HG02588 (cell line): ENCODE measurements around the gene INPP5E.
A peak's percentile ranks its signal among the peaks of the same experiment; 100 is the strongest.
"Not testable (repeated sequence)": the region's sequence is repeated elsewhere in the genome, so short reads cannot be mapped to it uniquely, and the experiment has no call there.

Experiments used
- ATAC-seq: cut with Tn5 transposase; IDR thresholded peaks from one replicate; pipeline ENCODE4 v1.9.1; 2021; ENCODE audit warnings: mild to moderate bottlenecking, moderate library complexity; ENCODE audit not compliant: unreplicated experiment

INPP5E gene

GRCh38 chr9:136430588-136431234, 8.9 kb downstream of the INPP5E start:
- no peak for ATAC-seq

DNA sequence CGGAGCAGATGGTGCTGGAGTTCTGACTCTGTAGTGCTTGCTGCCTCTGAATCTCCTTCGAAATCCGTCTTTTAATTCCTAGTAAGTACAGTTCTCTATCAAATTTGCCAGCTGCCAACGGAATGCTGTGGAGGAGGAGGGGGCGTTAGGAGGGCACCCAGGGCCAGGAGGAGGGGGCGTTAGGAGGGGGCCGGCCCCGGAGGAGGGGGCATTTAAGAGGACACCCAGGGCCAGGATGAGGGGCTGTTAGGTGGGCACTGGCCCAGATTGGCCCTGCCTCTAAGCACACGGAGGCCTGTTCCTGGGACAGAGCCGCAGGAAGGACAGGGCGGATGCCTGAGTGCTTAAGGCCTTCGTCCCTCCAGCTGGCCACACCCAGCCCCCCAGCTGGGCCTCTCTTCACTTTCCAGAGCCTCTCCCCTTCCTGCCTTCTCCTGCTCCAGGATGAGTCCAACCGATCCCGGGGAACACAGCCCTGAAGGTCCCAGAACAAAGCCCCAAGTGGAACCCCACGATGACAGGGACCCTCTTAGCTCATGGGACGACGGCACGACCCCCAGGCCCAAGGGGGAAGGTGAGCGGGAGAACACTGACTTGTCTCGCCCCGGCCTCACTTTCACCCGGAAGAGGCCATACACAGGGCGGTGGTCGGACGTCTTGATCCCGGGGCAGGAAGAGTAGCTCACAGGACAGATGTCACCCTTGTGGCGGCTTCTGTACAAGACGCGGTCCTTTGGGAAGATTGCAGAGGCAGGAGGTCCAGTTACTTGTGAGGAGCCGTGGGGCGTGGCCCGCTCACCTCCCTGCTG, 9.8 kb downstream of the INPP5E start:
- no peak for ATAC-seq

DNA sequence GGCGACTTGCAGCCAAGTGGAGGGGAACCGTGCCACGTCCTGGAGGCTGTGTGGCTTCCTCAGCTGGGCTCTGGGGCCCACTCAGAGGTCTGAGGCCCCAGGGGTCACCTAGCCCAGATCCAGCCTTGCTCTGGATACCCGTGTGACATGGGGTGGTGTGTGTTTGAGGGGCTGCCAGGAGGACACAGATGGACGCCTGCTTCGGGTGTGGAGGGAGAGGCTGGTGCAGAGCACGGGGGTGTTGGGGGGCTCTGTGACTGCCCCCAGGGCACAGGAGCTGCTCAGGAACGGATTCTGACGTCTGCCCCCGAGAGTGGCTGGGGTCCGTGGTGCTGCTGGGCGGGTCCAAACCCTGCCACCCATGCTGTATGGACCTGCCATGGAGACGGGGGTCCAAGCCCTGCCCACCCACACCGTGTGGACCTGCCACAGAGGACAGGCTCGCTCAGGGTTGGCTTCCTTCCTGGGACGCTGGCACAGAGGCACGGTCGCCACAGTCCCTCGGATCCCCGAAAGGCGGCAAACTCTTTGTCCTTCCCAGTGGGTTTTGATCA, 10.5 kb downstream of the INPP5E start:
- no peak for ATAC-seq

- no peak for ATAC-seq
These were observed 12.9 kb downstream of the INPP5E start for GRCh38 chr9:136426787-136427186.

GRCh38 chr9:136425367-136425766, 14.3 kb downstream of the INPP5E start:
- ATAC-seq, result not testable (repeated sequence)

DNA sequence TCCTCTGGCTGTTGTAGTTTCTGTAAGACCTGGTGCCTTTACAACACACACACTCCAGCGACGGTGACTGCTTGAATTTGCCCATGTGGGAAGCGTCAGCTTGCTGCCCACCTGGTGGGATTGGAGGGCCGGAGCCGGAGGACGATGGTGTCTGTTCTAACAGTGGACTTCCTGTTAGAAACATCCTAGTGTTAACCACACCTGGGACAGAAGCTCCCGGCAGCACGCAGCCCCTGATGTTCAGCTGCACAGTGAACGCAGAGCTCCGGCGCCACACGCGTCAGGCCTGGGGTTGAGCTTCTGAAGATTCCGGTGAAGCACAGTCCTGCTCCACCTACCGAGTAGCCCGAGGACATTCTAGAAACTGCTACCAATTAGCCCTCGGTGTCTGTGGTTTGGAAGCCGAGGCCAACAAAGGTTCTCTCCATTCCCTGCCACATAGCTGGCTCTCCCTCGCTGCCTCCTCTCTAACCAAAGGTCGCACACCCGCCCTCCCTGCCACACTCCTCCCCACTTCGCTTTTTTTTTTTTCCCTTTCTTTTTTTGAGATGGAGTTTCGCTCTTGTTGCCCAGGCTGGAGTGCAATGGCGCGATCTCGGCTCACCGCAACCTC, 14.8 kb downstream of the INPP5E start:
- ATAC-seq, result no peak

DNA sequence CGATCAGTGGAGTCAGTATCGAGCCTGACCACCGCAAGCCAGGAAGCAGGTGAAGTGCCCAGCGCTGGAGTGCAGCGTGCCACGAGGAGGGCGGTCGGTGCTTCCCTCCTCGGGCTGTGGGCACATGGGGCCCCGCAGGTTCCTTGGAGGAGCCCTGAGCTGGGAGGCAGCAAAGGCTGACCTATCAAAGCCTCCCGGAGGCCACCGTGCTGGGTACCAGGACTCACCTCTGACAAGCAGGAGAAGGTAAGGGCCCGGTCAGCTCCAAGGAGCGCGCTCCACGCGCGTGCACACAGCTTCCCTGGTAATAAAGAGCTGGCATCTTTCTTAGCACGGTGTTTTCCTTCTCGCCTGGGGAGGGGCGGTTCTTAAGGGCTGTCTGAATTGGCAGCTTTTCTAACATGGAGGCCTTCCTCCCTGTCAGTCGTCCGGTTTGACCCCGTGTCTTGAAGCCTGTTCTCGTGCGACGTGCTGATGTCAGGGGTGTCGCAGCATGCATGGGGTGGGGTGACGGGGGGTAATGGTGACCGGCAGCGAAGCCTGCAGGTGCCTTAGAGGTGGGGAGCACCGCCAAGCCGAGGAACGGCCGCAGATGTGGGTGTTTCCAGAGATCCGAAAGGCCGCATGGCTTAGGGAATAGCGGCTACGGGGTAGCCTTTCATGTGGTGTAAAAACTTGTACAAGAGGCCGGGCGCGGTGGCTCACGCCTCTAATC, 16.1 kb downstream of the INPP5E start:
- no peak for ATAC-seq

GRCh38 chr9:136422876-136423275, 16.8 kb downstream of the INPP5E start:
- ATAC-seq, result no peak

DNA sequence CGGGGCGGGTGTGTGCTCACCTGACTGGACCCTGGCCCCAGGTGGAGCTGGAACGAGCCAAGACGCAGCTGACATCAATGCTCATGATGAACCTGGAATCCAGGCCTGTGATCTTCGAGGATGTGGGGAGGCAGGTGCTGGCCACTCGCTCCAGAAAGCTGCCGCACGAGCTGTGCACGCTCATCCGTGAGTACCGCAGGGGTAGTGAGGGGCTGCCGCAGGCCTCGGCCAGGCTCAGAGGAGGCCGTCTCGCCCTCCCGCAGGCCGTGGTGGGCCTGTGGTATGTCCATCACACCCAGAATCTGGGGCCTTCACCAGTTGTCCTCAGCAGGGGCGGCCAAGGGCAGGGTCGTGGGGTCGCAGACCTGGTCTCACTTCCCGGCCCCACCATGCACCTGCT, 17.9 kb downstream of the INPP5E start:
- ATAC-seq, result no peak

DNA sequence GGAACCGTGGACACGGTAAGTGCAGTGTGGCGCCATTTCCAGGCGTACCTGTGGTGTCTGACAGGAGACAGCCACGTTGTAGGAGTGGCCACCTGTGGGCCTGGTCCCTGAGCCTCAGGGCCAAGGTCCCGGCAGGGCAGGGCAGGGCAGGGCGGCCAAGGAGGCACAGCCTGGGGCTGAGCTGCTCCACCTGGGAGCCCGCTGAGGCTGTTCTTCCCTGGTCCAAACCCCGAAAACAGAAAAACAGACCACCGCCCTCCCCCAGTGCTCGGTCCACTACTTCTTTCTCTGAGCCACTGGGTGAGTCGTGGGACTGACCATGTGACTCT, 20.6 kb downstream of the INPP5E start:
- ATAC-seq, result no peak

DNA sequence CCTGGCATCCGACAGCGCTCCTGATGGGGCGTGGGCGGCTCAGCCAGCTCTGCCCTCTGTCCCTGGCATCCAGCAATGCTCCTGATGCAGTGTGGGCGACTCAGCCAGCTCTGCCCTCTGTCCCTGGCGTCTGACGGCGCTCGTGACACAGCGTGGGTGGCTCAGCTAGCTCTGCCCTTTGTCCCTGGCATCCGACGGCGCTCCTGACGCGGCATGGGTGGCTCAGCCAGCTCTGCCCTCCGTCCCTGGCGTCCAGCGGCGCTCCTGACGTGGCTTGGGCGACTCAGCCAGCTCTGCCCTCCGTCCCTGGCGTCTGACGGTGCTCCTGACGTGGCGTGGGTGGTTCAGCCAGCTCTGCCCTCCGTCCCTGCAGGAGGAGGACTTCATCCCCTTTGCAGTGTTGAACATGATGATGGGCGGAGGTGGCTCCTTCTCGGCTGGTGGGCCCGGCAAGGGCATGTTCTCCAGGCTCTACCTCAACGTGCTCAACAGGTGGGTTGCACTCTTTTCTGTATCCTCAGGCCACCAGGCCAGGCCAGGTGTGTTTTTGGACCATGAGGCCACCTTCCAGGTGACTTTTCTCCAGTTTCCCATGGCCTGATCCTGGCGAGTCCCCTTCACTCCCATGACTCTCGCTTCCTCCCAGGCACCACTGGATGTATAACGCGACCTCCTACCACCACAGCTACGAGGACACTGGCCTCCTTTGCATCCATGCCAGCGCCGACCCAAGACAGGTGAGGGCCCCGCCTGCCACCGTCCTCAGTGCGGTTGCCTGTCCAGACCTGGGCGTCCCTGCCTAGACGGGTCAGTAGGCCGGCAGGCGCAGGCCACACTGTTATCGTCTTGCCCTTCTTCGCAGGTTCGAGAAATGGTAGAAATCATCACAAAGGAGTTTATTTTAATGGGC, 21.2 kb downstream of the INPP5E start:
- ATAC-seq, result no peak

- ATAC-seq, result no peak
These were observed 22.7 kb downstream of the INPP5E start for GRCh38 chr9:136416914-136417313.

DNA sequence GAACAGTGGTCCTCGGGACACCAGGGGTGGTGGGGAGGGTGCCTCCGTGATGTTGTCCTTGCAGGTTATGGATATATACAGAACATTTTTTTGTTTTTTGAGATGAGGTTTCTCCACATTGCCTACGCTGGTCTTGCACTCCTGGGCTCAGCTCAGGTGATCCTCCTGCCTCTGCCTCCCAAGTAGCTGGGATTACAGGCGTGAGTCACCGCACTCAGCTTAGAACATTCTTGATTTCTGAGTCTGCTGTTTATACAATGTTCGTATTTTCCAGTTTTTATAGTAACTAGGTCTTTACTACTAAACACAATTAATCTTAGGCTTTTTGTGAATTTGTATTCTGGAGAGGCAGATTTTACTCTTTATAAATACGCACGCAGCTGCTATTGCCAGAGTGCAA, 23.2 kb downstream of the INPP5E start:
- ATAC-seq, result no peak

DNA sequence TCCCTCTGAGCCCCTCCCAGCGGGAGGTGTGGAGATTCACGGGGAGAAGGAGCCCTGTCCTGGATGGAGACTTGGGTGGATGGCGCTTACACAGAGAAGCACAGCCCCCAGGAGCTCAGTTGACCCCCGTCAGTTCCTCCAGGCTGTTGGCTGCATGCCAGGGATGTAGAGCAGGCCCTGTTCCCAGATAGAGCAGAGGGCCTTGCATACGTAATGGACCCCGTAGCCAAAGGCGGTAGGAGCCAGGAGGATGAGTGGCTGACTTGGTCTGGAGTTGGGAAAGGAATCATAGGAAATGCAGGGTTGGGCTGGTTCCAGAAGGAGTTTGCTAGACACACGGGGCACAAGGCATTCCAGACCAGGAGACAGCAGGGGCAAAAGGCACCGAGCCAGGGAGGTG, 26.7 kb downstream of the INPP5E start:
- no peak for ATAC-seq

GRCh38 chr9:136411378-136411777, 28.3 kb downstream of the INPP5E start:
- no peak for ATAC-seq

- peak; percentile 82 for ATAC-seq
These were observed 29.0 kb downstream of the INPP5E start, which contains the start of the genes ENTR1 and PMPCA for GRCh38 chr9:136410500-136411287. Gene ENTR1, minus strand, starts transcription at chr9:136410614. Its CDS starts 217 bp downstream, at chr9:136410397. Gene PMPCA, plus strand, starts transcription at chr9:136410658. Its CDS starts 11 bp downstream, at chr9:136410669.

- ATAC-seq, result peak; percentile 19
These were observed 29.8 kb downstream of the INPP5E start for GRCh38 chr9:136409557-136410455.

- ATAC-seq, result no peak
These were observed 31.7 kb downstream of the INPP5E start for GRCh38 chr9:136407911-136408310.
